K562 (cell line): Measurements from ENCODE around the gene ADAM8. TPM values are rescaled to one million over a fixed set of nuclear protein-coding genes. Genes with fewer than 3 reads are reported as not detected.

Source experiments
- CBX5 ChIP-seq: IDR thresholded peaks from 2 replicates; pipeline ENCODE4 v1.6.1; 2014; ENCODE audit warnings: low read depth, borderline replicate concordance
- DIDO1 ChIP-seq: fragments of 450-650 bp; IDR thresholded peaks from 2 replicates; pipeline ENCODE4 v1.6.1; 2016; ENCODE audit warnings: low read depth, missing biosample characterization, missing genetic modification characterization
- JUND ChIP-seq, 2 experiments: IDR thresholded peaks; 2 replicates in 1 of 2; 3 replicates in 1 of 2; pipeline ENCODE4 v1.6.1; 2011; ENCODE audit warnings: borderline replicate concordance in 2 of 2, low read depth in 2 of 2, low read length in 2 of 2, improper control_type of control experiment in 1 of 2, missing biosample characterization in 1 of 2, missing genetic modification characterization in 1 of 2, missing genetic modification reagents in 1 of 2
- PHF20 ChIP-seq: fragments of 450-650 bp; IDR thresholded peaks from 2 replicates; pipeline ENCODE4 v1.6.1; 2018; ENCODE audit not compliant: partially characterized antibody
- RBM14 ChIP-seq: fragments of 200-400 bp; formaldehyde crosslinking; IDR thresholded peaks from 2 replicates; pipeline ENCODE4 v1.6.1; 2018; ENCODE audit warnings: low read depth, mild to moderate bottlenecking, low read length, moderate library complexity, borderline replicate concordance; ENCODE audit not compliant: insufficient read depth
- SAP30 ChIP-seq: fragments of 200-600 bp; sonication (generic); IDR thresholded peaks from 2 replicates; pipeline ENCODE4 v1.6.1; 2012; ENCODE audit warnings: borderline replicate concordance, low read depth, mild to moderate bottlenecking, moderate library complexity, low read length, control low read depth, inconsistent platforms; ENCODE audit not compliant: insufficient read depth, poor library complexity, severe bottlenecking
- SMAD2 ChIP-seq: fragments of 150-350 bp; IDR thresholded peaks from 2 replicates; pipeline ENCODE4 v1.6.1; 2014; ENCODE audit warnings: low read depth, mild to moderate bottlenecking, low read length
- ZNF668 ChIP-seq: fragments of 250-450 bp; sonication (Bioruptor Pico); IDR thresholded peaks from 2 replicates; pipeline ENCODE4 v1.8.0; 2022; ENCODE audit warnings: mild to moderate bottlenecking, inconsistent platforms
- polyA plus RNA-seq, 8 experiments: library from polyadenylated mRNA; depleted of rRNA in 4 of 8; stranded (reverse) in 5 of 8; unstranded in 3 of 8; fragments of >200 nt; fragmentation: Nextera tagmentation in 2 of 8; fragmentation: Illumina TruSeq in 1 of 8; extraction: Ambion mirVana in 2 of 8; extraction: Trizol in 1 of 8; gene quantifications; 2 replicates each; pipeline versions ENCODE4 v1.2.1 to v1.2.3, GENCODE V29; 2011 to 2014; ENCODE audit warnings: inconsistent platforms in 1 of 8, missing spikeins in 1 of 8
- total RNA-seq, 7 experiments: library from RNA; depleted of rRNA in 6 of 7; stranded (reverse); fragments of >200 nt in 6 of 7; fragmentation: Illumina TruSeq in 2 of 7; extraction: Trizol in 2 of 7; gene quantifications; 2 replicates each; pipeline versions ENCODE4 v1.2.1 to v1.2.3, GENCODE V29; 2011 to 2021; ENCODE audit warnings: low replicate concordance in 1 of 7
- TF ChIP-seq, protein P1 (sequence below): fragments of 450-650 bp; IDR thresholded peaks from 2 replicates; pipeline ENCODE4 v1.6.1; 2016; ENCODE audit warnings: mild to moderate bottlenecking, moderate library complexity
- TF ChIP-seq, protein P2 (sequence below): sonication (generic); formaldehyde crosslinking; IDR thresholded peaks from 2 replicates; pipeline ENCODE4 v1.8.0; 2023; ENCODE audit warnings: mild to moderate bottlenecking, missing genetic modification reagents

Gene ADAM8
- total and polyA plus RNA-seq, 9 of the 15 experiments (the other 6 are each of a cell fraction or from before 2014, with no cell fraction given) = 0.07 to 7.0 (median 1.1) TPM

DNA sequence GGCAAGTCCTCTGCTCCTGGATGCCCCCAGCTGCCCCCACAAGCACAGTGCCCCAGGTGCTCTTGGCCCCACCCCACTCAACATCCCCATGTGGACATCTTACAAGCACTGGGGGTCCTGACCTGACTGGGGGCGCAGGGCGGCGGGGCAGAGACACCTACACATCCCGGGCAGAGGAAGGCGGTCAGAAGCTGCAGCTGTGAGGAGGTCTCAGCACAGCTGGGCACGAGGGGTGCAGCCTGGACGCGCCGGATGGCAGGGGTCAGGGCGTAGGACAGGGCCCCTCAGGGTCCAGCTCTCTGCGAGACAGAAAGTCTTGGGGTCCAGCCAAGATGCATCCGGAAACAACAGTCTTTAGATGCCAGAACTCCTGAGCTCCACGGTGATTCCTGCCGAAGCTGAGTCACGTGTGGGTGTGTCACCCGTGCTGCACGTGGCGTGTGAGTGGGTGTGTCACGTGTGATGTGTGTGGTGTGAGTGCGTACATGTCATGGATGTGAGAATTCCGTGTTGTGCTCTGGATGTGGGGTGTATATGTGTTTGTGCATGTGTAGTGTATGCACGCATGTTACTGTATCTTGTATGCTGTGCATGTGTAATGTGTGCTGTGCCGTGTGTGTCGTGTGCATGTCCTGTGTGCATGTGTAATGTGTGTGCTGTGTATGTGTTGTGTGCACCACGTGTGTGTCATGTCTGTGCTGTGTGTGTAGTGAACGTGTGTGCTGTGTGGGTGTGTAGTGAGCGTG, 33.9 kb downstream of the ADAM8 start (continued):
- TF ChIP-seq, protein P1, sequence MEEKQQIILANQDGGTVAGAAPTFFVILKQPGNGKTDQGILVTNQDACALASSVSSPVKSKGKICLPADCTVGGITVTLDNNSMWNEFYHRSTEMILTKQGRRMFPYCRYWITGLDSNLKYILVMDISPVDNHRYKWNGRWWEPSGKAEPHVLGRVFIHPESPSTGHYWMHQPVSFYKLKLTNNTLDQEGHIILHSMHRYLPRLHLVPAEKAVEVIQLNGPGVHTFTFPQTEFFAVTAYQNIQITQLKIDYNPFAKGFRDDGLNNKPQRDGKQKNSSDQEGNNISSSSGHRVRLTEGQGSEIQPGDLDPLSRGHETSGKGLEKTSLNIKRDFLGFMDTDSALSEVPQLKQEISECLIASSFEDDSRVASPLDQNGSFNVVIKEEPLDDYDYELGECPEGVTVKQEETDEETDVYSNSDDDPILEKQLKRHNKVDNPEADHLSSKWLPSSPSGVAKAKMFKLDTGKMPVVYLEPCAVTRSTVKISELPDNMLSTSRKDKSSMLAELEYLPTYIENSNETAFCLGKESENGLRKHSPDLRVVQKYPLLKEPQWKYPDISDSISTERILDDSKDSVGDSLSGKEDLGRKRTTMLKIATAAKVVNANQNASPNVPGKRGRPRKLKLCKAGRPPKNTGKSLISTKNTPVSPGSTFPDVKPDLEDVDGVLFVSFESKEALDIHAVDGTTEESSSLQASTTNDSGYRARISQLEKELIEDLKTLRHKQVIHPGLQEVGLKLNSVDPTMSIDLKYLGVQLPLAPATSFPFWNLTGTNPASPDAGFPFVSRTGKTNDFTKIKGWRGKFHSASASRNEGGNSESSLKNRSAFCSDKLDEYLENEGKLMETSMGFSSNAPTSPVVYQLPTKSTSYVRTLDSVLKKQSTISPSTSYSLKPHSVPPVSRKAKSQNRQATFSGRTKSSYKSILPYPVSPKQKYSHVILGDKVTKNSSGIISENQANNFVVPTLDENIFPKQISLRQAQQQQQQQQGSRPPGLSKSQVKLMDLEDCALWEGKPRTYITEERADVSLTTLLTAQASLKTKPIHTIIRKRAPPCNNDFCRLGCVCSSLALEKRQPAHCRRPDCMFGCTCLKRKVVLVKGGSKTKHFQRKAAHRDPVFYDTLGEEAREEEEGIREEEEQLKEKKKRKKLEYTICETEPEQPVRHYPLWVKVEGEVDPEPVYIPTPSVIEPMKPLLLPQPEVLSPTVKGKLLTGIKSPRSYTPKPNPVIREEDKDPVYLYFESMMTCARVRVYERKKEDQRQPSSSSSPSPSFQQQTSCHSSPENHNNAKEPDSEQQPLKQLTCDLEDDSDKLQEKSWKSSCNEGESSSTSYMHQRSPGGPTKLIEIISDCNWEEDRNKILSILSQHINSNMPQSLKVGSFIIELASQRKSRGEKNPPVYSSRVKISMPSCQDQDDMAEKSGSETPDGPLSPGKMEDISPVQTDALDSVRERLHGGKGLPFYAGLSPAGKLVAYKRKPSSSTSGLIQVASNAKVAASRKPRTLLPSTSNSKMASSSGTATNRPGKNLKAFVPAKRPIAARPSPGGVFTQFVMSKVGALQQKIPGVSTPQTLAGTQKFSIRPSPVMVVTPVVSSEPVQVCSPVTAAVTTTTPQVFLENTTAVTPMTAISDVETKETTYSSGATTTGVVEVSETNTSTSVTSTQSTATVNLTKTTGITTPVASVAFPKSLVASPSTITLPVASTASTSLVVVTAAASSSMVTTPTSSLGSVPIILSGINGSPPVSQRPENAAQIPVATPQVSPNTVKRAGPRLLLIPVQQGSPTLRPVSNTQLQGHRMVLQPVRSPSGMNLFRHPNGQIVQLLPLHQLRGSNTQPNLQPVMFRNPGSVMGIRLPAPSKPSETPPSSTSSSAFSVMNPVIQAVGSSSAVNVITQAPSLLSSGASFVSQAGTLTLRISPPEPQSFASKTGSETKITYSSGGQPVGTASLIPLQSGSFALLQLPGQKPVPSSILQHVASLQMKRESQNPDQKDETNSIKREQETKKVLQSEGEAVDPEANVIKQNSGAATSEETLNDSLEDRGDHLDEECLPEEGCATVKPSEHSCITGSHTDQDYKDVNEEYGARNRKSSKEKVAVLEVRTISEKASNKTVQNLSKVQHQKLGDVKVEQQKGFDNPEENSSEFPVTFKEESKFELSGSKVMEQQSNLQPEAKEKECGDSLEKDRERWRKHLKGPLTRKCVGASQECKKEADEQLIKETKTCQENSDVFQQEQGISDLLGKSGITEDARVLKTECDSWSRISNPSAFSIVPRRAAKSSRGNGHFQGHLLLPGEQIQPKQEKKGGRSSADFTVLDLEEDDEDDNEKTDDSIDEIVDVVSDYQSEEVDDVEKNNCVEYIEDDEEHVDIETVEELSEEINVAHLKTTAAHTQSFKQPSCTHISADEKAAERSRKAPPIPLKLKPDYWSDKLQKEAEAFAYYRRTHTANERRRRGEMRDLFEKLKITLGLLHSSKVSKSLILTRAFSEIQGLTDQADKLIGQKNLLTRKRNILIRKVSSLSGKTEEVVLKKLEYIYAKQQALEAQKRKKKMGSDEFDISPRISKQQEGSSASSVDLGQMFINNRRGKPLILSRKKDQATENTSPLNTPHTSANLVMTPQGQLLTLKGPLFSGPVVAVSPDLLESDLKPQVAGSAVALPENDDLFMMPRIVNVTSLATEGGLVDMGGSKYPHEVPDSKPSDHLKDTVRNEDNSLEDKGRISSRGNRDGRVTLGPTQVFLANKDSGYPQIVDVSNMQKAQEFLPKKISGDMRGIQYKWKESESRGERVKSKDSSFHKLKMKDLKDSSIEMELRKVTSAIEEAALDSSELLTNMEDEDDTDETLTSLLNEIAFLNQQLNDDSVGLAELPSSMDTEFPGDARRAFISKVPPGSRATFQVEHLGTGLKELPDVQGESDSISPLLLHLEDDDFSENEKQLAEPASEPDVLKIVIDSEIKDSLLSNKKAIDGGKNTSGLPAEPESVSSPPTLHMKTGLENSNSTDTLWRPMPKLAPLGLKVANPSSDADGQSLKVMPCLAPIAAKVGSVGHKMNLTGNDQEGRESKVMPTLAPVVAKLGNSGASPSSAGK = no peak
- TF ChIP-seq SMAD2 (no peak), SAP30 (no peak), CBX5 (no peak), ZNF668 (CRISPR knock-in tag) (no peak), RBM14 (no peak), PHF20 (peak; percentile 66), JUND (IDR thresholded peaks at IDR 0.05; ENCODE audit: borderline replicate concordance, low read depth, low read length) (no peak), JUND (tag; IDR thresholded peaks at IDR 0.05; ENCODE audit: borderline replicate concordance, low read depth, low read length) (peak; percentile 43; the same call in 1 of the 3 replicates), DIDO1 (no peak)
- TF ChIP-seq, protein P2, sequence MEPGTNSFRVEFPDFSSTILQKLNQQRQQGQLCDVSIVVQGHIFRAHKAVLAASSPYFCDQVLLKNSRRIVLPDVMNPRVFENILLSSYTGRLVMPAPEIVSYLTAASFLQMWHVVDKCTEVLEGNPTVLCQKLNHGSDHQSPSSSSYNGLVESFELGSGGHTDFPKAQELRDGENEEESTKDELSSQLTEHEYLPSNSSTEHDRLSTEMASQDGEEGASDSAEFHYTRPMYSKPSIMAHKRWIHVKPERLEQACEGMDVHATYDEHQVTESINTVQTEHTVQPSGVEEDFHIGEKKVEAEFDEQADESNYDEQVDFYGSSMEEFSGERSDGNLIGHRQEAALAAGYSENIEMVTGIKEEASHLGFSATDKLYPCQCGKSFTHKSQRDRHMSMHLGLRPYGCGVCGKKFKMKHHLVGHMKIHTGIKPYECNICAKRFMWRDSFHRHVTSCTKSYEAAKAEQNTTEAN (CRISPR knock-in tag) = no peak
